NCI-H187 treated with DMSO at 0.1 percent for 48 hours (cell line): ENCODE data around the gene ITGBL1.

ENCODE experiments used
- DNase-seq: peaks from one replicate; lab custom pipeline; 2025; lab: John Stamatoyannopoulos, UW

ITGBL1 gene

DNA sequence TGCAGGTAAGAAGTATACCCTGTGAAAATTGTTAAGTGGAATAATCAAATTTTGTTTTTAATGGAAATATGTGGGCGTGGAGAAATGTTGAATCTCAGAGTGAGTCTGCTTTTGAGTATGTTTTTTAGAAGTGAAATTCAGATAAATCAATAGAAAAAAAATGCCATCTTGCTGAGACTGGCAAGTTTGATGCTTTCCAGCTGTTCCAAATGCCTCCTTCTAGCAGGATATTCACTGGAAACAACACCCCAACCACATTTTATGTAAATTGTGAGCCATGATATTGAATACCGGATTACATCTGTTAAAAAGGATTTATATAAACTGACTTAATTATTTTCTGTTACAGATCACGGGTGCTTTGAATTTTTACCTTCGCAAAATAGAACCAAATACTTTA lies 115.4 kb downstream of the ITGBL1 start:
- DNase-seq, result no peak

DNA sequence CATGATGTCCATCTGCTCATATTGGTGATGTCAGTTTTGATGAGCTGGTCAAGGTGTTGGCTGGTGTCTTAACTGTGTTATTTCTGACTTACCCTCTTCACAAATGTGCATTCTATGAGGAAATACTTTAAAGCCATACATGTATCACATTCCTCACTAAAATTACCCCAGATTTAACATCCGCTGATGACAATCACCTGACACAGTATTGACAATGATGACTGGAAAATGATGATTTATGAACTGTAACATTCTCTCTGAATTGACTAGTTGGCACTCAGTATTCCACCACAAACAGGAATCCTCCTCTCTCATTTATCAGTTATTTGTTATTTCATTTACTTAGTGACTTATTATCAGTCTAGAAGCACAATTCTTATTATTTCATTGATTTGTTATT lies 117.3 kb downstream of the ITGBL1 start:
- DNase-seq, result no peak

DNA sequence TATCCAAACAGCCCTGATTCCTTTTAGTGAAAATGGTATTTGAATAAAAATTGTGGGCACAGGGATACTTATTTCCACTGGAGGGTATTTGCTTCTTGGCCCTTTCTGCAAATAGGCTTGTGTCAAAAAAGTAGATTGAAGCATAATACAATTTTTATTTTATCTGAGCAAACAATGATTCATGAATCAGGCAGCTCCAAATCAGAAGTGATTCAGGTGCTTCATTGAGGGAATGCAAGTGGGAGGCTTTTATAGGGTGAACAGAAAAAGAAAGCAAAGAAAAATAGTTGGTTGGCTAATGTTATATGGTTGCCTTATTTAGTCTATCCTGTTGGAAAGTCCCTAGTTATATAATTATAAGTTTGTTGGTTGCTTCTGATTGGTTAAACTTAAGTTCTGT lies 117.9 kb downstream of the ITGBL1 start:
- DNase-seq, result no peak

DNA sequence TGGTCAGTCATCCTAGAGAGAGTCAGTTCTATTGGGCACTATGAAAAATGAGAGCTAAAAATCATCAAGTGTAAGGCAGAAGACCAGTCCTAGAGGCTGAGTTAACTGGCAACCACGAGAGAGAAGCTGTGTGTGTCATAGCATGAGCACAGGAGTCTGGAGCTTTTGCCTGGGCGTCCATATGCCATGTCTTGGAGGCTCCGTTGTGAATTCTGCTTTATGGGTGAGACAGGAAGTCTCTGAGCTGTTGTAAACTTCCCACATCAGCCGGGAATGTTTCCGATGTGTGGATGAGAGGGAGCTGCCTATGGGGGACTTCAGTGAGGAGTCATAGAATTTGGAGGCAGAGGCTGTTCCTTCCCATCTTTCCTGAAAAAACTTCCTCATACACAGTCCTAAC lies 120.0 kb downstream of the ITGBL1 start:
- no peak for DNase-seq

DNA sequence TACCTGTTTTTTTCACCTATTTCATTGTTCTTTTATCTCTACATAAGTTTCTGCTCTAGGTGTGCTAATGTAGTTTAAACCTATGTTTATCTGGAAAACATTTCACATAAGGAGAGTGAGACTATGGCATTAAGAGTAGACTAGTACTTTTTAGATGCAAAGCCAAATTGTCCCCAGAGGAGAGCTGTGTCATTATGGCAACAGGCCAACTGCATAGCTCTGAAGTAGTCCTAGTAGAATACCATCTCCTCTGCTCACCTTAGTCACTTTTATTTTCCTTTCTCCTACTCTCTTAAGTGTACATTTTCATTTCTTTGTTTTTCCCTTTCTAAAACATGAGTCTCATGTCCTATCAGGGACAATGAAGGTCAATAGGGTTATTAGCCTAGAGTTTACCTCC lies 123.1 kb downstream of the ITGBL1 start:
- DNase-seq, result no peak

DNA sequence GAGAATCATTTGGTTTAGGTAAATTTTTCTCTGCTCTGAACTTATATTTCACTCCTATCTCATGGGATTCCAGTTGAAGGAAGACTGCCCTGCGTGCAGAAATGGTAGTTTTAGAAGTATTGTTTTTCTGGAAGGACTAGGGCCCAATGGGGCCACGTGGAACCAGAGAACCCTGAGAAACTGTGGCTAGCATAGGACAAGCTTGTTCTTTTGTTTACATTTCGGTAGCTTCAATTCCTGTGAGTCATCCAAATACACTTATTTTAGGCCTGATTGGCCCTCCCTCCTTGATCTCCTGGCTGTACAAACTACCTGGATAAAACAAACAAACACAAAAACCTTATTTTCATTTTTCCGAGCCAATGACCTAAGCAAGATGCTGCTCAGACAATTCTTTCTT lies 124.0 kb downstream of the ITGBL1 start:
- DNase-seq, result no peak

DNA sequence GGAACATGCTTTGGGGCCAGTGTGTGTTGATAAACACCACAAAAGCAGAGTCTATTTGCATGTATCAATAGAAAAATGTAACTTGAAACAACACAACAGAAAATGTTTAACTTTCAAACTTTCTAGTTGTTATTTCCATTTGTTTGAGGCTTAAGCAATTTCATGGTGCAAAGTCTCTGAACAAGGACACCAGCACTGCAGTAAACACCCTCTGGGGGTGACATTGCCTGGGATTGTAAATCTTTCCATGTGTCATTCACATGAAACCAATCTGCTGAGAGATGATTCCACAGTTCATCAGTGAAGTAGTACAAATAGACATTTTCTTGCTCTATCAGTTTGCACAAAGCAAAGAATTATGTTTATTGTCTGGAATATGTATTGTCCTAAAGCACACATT lies 124.5 kb downstream of the ITGBL1 start:
- no peak for DNase-seq

DNA sequence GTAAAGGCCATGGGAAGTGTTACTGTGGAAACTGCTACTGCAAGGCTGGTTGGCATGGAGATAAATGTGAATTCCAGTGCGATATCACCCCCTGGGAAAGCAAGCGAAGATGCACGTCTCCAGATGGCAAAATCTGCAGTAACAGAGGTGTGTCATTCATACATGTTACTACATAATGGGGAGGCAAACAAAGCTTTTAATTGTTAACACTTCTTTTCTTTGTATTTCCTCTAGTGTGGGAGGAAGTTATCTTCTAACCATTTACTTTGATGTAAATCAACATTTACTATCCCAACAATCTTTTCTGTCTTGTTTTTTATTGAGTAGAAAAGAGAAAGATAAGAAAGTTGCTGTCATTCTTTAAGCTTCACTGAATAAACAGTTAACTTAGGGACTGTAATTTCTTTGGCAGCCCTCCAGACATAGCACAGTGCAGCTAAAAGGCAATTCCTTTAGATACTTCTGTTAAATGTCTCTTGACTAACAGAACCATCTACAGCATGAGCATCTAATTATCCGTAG lies 126.9 kb downstream of the ITGBL1 start:
- no peak for DNase-seq

DNA sequence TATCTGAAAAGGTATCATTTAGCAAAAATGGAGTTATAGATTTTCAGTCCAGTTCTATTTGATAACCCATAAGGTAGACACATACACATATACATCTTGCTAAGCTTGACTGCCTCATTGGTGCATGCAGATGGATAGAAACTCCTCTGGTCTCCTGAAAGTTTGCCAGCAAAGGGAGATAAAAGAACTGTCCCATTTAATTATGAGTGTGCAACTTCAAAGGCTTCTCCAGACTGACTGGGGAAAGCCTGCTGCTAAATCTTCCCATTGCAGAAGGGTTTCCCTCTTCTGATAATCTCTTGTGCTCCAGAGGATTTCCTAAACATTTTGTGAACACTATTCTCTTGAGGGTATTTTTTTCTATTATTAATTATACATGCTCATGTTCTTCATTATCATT lies 131.9 kb downstream of the ITGBL1 start:
- DNase-seq, result no peak

DNA sequence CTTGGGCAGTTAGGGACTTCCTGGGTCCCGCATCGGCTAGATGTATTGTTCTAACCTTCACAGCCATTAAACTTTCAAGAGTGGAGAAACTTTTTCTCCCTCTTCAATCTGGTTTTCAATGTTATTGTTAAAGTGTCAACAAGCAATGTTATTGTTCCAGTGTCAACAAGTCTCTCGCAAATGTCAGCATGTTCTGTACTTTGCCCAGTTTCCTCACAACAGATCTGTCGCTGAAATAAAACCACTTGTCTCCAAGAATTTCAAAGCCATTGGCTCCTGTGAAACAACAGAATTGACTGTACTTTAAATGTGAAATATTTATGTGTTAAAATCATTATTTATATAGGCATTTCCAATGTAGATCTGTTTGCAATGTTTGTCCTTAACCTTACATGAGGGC lies 138.0 kb downstream of the ITGBL1 start:
- no peak for DNase-seq

DNA sequence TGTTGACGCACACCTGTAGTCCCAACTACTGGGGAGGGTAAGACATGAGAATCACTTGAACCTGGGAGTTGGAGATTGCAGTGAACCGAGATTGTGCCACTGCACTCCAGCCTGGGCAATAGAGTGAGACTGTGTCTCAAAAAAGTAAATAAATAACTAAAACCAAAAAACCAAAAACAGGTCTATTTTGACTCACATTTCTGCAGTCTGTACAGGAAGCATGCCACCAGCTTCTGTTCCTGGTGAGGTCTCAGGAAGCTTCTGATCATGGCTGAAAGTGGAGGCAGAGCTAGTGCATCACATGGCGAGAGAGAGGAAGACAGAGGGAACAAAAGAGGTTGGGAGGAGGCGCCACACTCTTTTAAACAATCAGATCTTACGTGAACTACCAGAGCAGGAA lies 142.5 kb downstream of the ITGBL1 start:
- DNase-seq, result no peak

DNA sequence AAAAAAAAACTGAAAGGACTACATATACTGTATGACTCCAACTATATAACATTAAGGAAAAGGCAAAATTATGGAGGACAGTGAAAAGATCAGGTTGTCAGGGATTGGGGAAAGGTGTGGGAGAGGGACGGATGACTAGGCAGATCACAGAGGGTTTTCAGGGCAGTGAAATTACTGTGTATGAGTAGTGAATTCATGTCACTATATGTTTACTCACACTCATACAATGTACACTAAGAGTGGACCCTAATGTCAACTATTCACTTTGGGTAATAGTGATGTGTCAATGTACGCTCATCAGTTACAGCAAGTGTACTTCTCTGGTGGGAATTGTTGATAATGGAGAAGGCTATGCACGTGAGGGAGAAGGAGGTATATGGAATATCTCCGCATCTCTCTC lies 144.3 kb downstream of the ITGBL1 start:
- no peak for DNase-seq

DNA sequence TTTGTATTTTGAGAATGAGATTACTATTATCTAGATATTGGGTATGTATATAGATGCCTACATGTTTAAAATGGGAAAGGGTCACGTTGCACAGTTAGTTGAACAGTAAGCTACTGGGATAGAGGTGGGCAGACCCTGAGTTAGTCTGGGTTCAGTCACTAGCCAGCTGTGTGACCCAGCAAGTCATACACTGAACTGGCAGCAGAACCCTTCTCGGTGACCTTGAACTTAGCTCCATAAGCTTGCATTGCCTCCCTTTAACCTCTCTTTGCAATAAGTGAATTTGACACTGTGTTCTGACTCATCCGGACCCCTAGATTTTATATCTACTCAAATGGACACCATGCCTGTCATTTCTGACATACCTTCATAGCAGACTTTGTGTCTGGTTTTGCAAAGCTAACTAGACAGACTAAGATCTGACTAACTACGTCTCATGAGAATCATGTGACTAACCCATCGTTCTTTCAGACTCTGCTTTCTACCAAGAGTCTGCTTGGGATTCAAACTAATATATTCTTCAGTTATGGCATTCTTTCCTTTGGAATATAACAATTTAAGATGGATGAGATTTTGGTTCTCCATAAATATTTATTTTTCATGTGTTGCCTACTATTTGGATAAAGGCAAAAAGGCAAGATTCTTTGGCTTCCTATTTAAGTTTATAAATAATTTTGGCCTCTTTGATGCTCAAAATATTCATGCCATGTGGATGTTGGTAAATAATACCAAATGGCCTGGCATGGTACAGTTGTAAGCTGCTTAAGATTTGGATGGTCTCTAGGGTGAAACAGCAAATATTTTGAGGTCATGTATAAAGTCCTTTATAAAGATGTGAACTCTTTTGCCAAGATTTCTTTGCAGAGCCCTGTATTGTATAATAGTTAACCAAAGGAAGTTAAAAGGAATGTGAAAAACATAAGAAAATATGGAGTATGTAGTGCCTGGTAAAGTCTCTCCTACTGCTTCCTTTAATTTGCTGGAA lies 159.3 kb downstream of the ITGBL1 start:
- DNase-seq, result no peak

DNA sequence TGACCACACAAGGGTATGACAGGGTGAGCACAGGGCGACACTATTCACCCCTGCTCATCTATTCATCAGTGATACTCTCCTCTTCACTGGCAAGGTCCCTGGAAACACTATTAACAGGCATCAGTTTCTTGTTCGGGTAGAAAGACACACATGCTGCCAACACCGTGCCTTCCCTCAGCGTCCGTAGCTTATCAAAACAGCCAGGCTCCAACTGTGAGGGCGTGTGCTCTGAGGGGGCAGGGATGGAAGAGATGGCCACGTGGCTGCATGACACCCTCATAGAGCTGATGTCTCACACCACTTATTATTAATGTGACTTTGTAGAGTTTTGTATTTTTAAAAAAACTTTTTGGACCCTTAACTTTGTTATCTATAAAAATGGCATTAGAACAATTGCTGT lies 160.3 kb downstream of the ITGBL1 start:
- DNase-seq, result no peak

DNA sequence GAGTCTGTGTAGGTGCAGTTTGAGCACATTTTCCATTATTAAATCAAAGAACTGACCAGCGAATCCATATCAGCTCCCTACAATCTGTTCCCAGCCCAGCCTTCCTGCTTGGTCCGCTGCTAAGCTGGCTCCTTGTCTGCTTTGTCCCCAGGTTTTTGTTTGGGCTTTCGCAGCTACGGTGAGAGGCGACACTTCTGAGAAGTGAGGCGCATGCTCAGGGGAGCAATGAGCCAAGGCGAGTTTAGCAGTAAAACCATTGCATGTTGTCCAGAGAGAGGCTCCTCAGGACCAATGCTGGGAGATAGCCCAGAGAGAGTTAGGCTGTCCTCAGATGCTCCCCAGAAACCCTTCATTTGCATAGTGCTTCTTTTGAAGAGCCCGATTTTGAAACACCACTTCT lies 162.0 kb downstream of the ITGBL1 start:
- DNase-seq, result no peak

DNA sequence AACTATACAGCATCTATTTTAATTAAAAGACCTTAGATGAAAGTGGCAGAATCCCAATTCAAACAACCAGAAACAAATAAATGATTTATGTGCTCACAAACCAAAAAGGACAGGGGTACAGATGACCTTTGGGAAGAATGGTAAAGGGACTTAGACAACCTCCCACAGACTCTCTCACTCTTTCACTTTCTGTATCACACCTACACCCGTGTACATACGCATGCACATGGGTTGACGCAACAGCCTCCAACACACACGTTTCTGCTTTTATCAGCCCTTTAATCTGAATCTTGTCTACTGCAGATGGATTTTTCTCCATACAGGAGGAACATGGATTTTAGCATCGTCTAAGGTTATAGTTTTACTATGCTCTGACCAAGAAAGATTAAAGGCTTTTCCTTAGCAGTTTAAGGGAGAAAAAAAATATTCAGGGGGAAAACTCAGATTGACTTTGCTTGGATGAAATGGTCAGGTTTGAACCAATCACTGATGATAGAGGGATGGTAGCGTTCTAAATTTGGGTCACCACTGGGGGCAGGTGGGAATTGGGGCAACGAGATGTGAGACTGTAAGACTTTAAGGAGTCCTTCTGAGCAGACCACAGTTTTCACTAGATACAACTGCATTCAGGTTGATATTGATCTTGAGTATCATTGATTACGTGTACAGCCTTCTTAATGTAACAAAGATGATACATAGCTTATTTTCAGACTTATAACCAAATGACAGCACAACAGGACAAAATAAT lies 166.1 kb downstream of the ITGBL1 start:
- DNase-seq, result no peak

DNA sequence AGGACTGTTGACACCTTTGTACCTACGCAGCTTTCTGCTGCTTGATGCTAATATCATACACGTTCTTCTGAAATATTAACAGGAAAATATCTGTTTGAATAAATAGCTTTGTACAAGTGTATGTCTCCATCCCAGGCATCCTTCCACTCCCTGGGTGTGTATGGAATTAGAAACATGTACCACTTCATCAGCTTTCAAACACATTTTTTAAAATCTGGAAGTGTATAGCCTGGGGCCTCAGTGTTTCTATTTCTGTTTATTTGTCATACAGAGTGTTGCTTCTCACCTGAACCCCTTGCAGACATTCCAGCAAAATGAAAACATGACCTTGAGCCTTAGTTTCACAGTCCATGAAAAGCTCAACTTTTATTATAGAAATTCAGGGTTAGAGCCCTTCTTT lies 168.6 kb downstream of the ITGBL1 start:
- no peak for DNase-seq

DNA sequence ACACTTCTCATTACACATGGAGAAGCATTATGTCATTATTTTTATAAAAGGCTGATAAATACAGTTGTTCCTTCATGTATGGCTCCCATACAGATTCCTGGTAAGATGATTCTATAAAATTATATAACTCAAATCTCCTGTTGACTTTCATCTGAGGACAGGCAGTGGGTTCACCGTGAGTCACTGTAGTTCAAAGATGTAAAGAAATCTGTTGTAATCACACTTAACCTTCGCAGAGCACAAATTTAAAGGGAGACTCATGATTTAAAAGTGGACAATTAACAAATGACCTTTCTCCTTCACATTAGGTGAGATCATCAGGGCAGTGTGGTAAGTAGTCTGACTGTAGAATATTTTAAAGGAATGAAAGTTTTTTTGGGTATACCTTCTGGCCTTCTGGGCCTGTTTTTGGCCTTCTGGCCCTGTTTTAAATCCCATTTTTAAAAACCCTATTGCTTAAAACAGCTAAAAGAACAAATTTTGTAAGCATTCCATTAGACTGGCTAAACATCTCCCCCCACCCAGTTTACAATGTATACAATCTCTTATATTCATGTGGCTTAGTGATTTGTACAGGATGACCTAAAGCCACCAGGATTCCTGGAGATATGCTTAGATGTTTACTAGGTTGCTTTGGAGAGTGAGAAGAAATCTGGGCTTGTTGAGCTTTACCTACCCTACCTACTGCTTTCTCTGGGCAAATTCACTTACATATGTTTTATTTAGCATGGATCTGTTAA lies 171.2 kb downstream of the ITGBL1 start:
- DNase-seq, result no peak

DNA sequence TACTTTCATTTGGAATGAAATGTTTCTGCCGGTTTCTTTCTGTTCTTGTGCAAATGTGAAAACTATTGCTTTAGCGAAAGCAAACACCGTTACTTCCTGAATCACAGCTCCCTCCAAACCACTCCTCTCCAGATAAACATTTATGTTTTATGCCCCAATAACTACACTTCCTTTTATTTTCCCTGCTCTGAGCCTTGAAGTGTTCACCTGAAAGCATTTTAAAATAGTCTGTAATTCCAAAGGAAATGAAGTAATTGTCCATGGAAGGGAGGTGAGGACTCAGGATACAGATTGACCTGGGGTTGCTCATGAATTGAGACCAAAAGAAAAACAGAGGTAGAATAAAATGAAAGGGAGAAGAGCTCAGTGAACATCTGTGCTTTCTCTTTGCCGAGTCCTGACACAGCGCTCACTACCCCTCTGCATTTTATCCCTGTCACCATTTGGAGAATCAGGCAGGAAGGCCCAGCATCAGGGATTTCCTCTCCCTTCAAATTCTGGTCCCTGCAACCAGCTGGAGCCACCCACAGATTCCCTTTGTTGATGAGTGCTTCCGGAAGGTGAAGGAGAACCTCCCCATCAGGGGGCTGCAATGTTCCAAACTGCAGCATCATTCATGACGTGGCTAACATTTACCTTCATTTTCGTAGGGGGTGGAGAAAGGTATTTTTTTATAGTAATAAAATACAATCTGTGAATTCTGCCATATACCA lies 171.9 kb downstream of the ITGBL1 start:
- DNase-seq, result no peak

DNA sequence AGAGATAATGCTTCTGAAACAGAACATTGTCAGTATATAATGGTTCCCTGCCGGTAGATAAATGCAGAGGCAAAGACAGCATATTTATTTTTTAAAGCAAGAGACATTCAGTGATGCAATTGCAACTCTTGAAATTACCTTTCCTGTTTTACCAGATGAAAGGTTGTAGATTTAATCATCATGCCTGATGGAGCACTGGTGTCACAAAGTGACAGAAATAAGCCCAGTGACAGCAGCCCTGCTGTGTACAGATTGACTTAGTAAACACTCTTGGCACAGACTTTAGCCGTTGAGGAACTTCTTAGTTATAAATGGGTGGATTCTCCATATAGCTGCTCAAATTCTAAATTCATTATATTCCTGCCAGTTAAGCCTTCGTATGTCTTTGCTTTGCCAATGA lies 172.5 kb downstream of the ITGBL1 start:
- no peak for DNase-seq

DNA sequence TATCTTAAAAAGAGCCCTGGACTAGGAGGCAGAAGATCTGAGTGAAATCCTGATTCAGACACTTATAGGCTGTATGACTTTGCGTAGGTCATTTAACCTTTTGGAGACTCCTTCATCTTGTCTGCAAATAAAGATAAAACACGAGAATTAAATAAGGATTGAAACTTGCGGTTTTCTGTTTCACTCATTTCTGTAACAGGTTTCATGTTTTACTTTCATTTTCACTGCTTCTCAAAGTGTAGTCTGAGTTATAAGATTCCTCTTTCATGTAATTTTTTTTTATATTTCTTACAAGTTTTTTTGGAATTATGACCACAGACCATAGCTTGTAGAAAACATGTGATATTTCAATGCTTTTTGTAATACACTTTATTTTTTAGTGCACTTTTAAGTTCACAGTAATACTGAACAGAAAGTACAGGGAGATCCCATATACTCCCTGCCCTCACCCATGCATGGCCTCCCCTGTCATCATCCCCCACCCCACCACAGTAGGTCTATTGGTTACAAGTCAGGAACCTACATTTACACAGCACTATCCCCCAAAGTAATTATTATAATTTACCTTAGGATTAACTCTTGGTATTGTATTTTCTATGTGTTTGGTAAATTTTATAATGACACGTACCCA lies 174.6 kb downstream of the ITGBL1 start:
- DNase-seq, result no peak
